GM19023 (cell line): Measurements from ENCODE around the gene ANO8.

Experiments
- ATAC-seq: cut with Tn5 transposase; IDR thresholded peaks from one replicate; pipeline ENCODE4 v1.9.1; 2021; ENCODE audit warnings: mild to moderate bottlenecking, moderate library complexity; ENCODE audit not compliant: unreplicated experiment

Gene ANO8

DNA sequence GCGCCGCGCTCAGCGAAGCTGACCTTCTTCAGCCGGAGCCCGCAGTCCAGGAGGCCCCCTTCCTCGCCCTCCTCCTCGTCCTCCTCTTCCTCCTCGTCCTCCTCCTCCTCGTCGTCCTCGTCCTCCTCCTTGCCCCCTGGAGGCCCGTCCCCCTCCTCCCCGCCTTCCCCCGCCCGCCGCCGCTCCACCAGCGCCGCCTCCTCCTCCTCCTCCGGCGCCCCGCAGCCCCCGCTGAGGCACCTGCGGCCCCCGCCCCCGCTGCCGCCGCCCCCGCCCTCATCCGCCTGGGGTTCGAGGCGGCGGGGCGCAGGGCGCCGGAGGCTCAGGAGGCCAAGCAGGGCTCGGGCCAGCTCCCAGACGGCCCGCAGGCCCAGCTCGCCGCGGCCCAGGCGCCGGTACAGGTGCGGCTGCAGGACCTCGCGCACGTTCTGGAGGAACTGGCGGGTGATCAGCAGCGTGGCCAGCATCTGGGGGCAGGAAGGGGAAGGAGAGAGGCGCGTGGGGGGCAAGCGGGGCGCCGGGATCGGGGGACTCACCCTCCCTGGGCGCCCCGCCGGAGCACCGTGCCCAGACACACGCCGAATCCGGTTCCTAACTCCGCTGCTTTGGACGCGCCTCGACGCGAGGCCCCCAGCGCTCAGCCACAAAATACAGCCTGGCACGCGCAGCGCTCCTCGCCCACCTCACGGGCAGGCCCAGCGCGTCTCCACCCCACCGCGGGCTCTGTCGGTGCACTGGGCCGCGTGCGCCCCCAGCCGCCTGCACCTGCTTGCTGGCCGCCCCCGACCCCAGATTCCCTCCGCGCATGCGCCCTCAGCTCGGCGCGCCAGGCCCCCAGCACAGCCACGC lies 5.9 kb downstream of the ANO8 start:
- no peak for ATAC-seq

DNA sequence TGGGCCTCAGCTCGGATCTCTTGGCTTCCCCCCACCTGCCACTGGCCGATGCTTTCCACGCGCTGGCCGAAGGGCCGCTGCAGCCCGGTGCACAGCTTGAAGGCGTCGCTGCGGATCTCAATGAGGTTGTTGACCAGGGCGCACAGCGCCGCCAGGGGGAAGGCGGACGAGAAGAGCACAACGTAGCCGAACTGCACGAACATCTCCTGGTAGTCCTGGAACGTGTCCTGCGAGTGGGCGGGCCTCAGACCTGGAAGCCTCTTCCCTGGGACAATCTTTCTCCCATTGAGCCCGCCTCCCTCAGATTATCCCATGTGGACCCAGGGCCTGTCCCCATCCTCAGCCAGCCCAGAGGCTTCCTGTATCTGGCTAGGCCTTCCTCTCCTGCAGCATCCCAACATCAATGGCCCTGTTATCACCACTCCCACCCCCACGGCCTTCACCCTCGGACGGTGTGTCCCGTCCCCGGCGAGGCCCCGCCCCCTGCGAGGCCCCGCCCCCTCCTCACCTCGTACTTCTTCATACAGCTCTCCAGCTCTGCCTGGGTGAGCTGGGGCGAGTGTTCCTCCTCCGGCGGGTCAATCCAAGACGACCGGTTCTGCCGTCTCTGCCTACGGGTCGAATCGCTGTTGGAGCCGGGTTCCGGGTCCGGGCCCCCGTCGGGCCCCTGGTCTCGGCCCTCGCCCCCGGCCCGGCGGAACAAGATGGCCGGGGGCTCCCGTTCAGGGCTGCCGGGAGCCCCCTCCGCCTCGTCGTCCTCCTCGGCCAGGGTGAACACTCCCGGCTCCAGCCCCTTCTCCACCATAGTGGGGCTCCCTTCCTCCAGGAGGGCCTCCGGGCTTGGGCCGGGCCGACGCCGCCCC lies 6.8 kb downstream of the ANO8 start:
- ATAC-seq: no peak

DNA sequence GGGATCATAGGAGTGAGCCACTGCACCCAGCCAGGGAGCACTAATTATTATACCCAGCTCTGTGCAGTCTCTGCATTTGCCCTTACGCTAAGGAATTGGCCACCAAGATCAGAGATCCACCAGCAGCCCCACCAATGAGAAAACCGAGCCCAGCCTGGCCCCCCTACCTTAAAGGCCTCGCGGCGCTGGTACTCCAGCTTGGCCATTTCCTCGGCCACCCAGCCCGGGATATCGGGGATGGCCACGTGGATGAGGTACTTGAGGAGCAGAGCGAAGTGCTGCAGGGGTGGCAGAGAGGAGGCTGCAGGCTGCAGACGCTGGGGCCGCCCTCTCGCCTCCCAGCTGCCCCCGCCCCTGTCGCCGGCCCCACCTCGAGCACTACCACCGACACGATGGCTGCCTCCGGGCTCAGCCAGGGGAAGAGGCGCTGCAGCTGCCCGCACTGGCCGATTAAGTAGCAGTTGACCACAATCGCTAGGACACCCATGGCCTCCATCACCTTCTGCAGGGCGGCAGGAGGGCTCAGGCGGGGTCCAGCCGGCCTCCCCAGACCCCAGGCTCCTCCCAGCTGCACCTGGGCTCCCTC lies 7.5 kb downstream of the ANO8 start:
- no peak for ATAC-seq

DNA sequence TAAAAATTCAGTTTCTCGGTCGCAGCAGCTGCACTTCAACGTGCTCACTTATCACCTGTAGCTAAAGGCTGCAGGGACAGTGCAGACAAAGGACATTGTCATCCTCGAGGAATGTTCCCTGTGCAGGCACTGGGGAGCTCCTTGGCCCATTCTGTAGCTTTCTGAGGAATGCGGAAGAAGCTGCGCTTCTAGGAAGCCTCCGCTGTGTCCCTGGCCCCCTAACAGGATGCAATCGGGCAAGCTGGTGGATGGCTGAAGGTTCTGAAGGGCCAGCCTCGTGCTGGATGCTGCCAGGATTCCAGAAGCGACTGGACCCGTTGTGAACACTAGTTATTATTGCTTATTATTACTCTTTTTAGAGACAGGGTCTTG lies 8.1 kb downstream of the ANO8 start:
- no peak for ATAC-seq

DNA sequence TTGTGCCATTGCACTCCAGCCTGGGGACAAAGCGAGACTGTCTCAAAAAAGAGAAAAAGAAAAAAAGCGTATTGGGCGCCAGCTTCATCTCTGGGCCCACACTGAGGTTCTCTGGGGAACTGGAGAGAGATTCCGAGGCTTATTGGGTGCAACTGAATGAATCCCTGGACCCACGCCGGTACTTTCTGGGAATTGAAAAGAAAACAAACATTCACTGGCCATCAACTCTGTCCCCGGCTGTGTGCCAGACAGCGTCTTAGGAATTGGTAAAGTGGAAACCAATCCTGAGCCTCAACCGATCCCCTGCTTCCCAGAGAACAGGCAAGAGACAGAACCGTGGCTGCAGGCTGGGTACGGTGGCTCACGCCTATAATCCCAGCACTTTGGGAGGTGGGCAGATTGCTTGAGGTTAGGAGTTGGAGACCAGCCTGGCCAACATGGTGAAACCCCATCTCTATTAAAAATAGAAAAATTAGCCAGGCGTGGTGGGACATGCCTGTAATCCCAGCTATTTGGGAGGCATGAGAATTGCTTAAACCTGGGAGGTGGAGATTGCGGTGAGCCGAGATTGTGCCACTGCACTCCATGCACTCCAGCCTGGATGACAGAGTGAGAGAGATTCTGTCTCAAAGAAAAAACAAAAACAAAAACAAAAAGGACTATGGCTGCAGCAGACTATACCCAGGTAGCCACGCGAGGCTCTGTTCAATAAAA lies 8.6 kb downstream of the ANO8 start:
- ATAC-seq: no peak

DNA sequence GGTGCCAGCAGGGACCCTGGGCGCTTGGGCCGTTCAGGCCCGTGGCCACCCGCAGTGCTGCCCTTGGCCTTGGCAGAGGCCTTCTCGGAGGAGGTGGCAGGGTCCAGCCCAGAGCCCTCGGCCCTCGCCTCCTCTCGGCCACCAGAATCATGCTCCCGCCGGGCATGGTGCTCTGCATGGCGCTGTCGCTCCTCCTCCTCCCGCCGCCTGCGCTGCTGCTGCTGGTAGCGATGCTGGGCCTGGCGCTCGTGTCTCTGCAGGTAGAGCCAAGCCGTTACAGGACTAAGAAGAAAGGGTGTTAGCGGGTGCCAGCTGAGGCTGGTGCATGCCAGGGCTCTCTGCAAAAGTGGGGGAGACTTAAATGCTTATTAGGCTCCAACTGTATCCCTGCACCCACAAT lies 9.5 kb downstream of the ANO8 start:
- no peak for ATAC-seq

DNA sequence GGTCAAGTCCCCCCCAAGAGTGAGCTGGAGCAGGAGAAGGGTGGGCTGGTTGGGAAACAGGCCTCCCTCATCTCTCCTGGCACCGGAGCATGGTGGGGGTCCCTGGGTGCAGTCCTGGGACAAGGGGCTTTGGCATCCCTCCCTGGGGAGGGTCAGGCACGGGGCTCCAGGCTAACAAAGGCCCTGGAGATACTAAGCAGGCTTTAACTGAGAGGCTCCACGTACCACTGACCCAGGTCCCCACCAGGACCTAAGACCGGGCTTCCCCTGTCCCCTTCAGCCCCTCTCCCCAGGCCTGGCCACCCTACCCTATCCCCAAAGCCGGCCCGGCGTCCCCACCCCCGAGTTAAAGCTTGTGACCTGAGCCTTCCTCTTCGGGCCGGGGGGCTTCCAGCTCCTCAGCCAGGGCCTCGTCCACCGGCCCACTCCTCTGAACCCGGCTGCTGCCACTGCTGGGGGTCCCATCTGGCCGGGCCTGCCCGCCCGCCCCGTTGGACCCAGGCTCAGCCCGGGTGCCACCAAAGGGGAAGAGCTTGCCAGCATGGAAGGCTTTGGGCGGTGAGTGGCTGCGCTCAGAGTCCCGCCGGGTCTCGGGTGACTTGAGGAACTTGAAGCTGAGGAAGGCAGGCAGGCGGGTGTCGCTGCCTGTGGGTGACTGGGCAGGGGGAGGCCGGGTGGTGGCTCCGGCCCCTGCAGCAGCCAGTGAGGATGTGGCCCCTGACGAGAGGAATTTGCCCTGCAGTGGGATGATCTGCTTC lies 10.1 kb downstream of the ANO8 start:
- ATAC-seq: no peak

DNA sequence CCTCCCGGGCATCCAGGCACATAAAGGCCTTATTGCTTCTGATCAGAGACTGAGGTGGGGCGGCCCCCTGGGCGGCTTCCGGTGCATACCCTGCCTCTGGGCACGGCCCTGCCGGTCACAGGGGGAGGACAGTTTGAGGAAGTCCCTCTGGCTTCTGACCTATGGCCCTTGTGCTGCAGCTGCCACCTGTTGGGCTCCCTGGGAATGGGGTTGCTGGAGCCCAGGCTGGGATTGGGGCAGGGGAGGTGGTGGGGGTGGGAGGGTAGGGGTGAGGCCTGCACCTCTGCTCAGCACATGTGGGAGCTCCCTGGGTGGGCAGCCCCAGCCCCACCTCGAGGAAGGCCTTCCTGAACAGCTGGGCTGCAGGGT lies 10.7 kb downstream of the ANO8 start:
- no peak for ATAC-seq

DNA sequence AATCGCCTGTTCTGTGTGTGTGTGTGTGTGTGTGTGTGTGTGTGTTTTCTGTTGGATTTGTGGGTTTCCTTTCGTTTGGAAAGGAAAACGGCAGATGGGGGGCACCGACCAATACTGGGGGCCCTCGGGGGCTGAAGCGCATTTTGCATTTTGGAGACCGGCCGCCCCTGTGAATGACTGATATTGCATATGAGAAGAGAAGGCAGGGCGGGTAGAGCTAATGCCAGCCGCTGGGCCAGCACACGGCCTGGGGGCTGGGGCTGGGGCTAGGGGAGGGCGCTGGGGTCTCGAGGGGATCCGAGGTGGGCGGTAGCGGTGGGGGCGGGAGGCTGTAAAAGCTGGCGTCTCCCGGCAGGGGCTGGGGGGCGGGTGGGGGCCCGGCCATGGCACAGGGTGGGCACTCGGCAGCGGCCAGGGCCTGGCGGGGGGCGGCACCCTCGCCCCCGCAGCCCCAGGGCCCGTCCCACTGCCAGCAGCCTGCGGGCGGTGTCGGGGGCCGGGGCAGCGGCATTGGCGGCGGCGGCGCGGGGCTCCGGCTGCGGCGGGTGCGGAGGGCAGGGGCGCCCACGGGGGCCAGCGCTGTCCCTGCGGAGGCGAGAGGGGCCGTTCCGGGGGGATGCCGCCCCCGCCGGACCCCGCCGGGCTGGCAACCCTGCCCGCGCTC lies 11.2 kb downstream of the ANO8 start:
- no peak for ATAC-seq

DNA sequence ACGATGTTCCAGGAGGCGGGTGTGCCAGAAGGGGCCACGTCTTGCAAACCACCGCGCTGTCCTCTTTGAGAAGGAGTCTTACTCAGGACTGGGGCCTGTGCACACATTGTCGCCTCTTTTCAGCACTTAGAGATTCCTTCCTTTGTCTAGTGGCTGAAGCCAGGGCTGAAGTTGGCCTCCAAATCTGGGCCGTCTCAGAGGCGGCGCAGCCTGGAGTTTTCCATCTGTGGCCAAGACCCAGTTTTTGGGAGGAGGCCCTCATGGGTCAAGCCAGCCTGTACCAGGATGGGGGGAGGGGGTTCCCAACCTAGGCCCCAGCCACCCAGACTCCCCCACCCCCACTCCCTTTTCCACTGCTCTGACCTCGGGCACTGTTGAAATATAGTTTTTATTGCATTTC lies 11.8 kb downstream of the ANO8 start:
- ATAC-seq: no peak

DNA sequence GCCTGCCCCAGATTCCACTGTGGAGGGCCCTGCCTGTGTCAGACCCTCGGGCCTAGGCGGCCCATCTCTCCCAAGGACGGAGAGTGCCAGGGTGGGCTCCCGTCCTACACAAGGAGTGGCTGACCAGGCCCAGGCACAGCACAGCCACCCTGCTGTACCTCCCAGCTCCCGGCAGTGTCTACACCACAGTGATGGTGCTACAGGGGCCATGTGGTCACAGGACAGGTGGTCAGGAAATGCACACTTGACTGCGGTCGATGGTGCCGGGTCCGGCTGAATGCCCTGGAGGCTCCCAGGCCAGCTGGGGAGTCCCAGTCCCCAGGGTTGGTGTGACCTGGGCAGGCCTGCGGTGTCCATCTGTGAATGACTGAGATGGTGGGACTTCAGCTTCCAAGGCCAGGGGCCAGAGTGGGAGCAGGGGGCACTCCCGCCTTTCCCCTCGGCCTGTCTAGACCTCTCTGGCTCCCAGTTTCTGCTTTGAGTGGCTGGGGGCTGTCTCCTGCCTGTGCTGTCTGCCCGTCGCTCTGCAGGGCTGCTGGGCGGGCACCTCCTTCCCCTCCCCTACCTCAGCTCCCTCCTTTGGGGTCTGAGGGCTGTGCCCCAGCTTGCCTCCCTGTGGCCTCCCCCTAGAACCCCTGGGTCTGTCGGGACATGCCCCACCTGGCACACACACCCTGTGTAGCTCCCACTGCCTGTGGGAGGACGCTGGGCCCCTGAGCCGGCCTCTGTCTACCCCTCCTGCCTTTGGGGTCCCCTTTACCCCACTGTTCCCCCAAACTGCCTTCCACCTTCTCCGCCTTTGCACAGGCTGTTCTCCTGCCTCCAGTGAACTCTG lies 12.8 kb downstream of the ANO8 start:
- no peak for ATAC-seq

DNA sequence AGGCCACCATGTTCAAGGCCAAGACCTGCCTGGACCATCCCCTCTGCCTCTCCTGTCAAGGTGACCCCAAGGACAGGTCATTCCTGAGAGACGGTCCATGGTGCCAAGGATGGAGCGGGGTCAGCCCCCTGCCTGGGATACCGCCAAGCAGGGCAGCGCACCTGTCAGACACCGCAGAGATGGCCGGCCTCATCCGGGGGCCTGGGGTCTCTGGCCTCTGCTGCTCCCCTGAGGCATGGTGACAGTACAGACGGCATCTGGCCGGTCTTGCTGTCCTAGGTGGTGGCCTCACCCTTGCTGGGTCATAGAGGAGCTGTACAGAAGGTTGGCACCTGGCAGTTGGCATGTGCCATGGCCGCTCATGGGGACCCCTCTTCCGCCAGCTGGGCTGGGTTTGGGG lies 14.2 kb downstream of the ANO8 start:
- ATAC-seq: no peak

DNA sequence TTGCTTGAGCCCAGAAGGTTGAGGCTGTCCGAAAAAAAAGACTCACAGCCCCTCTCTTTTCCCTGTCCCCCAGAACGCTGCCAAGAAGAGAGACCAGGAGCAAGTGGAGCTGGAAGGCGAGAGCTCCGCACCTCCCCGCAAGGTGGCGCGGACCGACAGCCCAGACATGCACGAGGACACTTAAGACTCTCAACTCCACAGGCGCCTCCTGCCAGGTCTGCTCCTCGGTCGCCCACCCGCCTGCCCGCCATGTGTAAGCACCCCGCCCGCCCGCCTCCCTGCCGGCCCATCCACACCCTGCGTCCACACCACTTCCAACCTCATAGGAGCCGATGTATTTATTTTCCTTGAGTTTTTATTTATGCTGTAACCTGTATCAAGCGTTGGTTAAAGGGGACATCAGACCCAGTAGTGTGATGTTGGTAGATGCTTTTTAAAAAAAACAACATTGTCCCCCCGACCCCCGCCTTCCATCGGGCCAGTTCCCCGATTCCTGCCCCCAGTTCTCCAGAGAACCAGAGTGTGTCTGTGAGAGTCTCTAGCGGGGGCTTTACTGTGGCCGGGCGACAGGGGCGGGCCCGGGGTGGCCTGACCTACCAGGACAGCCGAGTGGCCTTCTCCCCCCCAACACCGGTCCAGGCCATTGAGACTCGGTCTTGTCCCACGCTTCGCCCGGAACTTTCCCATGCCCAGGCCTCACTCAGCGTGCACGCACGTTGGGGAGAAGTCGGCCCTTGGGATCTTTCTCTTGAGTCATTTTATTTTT lies 15.0 kb downstream of the ANO8 start:
- ATAC-seq: no peak

DNA sequence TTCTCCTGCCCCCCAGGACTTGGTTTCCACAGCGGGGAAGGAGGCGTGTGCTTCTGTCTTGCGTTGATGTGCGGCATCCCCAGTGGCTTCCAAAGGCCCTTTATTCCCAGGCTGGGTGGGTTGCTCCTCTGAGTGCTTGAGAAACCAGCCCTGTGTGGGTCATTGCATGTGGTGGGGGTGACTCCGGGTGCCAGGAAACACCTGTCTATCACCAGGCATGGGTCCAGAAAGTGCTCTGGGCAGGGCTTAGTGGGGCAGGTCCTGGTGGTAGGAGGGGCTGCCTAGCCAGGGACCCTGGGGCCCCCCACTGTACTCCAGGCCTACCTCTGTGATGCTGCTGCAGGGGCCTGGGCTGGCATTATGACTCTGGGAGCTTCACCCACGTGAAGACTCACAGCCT lies 15.7 kb downstream of the ANO8 start:
- no peak for ATAC-seq

DNA sequence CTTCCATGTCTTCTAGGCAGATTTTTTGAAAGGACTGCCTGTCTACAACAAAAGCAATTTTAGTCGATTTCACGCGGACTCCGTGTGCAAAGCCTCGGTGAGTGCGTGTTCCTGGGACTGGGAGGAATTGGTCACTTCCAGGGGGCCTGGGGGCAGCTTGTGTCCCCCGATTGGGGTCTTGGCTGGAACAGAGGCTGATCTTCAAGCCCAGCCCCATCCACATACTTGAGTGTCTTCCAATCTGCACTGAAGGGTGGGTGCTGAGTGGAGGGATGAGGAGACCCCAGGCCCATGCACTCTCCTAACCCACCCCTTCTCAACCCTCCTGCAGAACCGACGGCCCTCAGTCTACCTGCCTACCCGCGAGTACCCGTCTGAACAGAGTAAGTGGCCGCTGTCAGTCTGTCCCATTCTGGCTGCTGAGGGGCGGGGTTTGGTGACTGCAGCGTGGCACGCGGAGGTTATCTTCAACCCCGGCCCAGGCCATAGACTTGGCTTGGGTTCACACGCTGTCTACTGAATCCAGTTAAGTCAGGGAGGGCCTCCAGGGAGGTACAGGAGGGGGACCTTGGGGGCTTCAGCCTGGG lies 20.6 kb downstream of the ANO8 start:
- ATAC-seq: no peak

DNA sequence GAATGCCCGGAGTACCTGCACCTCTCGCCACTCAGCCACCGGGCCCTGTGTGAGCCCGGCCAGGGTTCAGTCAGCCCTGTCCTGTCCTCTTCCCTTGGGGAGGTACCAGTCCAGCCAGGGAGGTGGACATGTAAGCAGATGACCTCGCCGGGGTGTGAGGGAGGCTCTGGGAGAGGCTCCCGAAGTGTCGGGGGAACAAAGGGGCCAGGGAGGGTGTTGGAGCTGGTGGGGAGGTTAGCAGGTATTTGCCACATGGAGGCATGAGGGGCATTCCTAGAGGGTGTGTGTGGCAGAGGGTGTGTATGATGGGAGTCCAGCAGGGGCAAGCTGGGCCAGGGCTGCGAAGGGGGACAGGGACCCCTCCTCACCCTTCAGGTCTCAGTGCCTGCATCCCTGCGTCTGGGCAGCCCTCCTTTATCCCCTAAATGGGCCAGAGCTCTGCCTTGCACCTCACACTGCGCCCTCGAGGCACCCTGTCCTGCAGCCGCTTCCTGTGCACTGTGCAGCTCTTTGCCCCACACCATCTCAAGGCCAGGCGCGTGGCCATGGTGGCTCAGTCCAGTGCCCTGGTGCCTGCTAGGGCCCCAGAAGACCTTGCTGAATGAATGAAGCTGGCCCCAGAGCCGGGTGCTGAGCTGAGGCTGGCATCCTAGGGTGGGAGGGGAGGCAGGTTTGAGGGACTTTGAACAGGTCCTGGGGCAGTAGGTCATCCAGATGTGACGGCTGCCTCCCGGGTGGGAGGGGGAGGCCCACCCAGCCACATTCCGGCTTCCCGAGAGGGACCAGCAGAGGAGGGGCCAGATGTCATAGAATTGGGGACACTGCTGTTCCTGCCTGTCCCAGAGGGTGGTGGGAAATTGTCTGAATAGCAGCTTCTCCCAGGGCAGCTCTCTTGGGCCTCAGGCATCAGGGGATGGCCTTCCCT lies 22.2 kb downstream of the ANO8 start:
- ATAC-seq: no peak
